ENCODE data around the gene NCKAP1. TPM values are rescaled to one million over a fixed set of nuclear protein-coding genes. Genes with fewer than 3 reads are reported as not detected.
"Not testable (repeated sequence)": the region's sequence is repeated elsewhere in the genome, so short reads cannot be mapped to it uniquely, and the experiment has no call there.

The NCKAP1 gene
- total RNA-seq, 1 experiment from 2014 or later = 162 TPM

DNA sequence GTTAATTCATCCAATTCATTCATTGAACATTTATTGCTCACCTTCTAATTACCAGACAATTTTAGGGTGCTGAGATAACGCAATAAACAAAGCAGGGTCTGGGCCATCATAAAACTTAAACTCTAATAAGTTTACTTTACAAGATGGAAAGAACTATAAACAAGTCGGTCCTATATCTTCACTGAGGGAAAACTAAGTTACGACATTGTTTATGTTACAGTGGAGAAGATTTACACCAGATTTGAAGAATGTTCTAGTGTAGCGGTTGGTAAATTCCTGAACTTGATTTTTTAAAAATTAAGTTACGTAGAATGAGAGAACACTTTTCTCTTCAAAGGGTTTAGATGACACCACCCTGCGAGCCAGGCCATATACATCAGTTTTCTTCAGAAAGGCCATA lies 151.2 kb downstream of the NCKAP1 start:
- Mint-ChIP-seq H3K4me1 (ENCODE audit: low read depth, unreplicated experiment) (peaks cover 22% of the 10 kb centered on the region), H3K4me3 (ENCODE audit: unreplicated experiment) (no peak overlapping the region), H3K27me3 (ENCODE audit: insufficient read depth, unreplicated experiment) (no peaks in the 10 kb centered on the region), H3K27ac (ENCODE audit: unreplicated experiment) (no peak overlapping the region), H3K36me3 (ENCODE audit: insufficient read depth, unreplicated experiment) (no peaks in the 10 kb centered on the region), H3K9me3 (ENCODE audit: unreplicated experiment) (no peaks in the 10 kb centered on the region)
- no peak overlapping the region for H3K4me3 ChIP-seq (ENCODE audit: low read depth, low read length)
- intact Hi-C loops (cut with micrococcal nuclease; ENCODE audit: unreplicated experiment) = no loop called here
- no peaks in the 10 kb centered on the region for H3K36me3 ChIP-seq (ENCODE audit: control insufficient read depth, insufficient read depth, low read length)
- TF ChIP-seq, protein P1, sequence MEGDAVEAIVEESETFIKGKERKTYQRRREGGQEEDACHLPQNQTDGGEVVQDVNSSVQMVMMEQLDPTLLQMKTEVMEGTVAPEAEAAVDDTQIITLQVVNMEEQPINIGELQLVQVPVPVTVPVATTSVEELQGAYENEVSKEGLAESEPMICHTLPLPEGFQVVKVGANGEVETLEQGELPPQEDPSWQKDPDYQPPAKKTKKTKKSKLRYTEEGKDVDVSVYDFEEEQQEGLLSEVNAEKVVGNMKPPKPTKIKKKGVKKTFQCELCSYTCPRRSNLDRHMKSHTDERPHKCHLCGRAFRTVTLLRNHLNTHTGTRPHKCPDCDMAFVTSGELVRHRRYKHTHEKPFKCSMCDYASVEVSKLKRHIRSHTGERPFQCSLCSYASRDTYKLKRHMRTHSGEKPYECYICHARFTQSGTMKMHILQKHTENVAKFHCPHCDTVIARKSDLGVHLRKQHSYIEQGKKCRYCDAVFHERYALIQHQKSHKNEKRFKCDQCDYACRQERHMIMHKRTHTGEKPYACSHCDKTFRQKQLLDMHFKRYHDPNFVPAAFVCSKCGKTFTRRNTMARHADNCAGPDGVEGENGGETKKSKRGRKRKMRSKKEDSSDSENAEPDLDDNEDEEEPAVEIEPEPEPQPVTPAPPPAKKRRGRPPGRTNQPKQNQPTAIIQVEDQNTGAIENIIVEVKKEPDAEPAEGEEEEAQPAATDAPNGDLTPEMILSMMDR (IDR thresholded peaks at IDR 0.05; ENCODE audit: insufficient read depth in 1 of 2, low read depth in 1 of 2, low read length in 1 of 2, severe bottlenecking in 1 of 2, unreplicated experiment in 1 of 2) = no peak
- no peak for DNase-seq
- POLR2A ChIA-PET = no interaction called here
- no peaks in the 10 kb centered on the region for H3K27me3 ChIP-seq (replicated peaks; ENCODE audit: control insufficient read depth, insufficient read depth, low read length)
- no peaks in the 10 kb centered on the region for H3K9me3 ChIP-seq
- BruUV-seq (replicated peaks) = no TSS peak
- H3K4me1 ChIP-seq = peaks cover 21% of the 10 kb centered on the region
- CTCF ChIA-PET = no interaction called here

DNA sequence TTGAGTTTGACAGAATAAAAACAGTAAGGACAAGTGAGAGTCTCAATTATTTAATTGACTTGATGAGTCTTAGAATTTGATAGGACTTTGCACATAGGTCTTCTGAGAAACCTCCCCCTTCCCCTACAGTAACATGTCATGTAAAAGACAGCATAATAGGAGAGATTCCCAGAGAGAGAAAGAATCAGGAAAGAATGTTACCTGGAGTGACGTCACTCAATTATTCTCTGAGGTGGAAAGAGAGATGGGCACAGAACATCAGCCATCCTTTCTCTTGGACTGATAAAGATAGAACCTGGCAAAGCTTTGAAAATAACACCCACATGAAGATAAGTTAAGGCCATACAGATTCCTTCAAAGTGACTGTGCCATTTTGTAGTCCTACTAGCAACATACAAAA lies 152.5 kb downstream of the NCKAP1 start:
- CTCF ChIA-PET = no interaction called here
- intact Hi-C loops (cut with micrococcal nuclease; ENCODE audit: unreplicated experiment) = no loop called here
- Mint-ChIP-seq H3K4me3 (ENCODE audit: unreplicated experiment) (no peak overlapping the region), H3K27me3 (ENCODE audit: insufficient read depth, unreplicated experiment) (no peaks in the 10 kb centered on the region), H3K4me1 (ENCODE audit: low read depth, unreplicated experiment) (peaks cover 11% of the 10 kb centered on the region), H3K9me3 (ENCODE audit: unreplicated experiment) (no peaks in the 10 kb centered on the region), H3K36me3 (ENCODE audit: insufficient read depth, unreplicated experiment) (no peaks in the 10 kb centered on the region), H3K27ac (ENCODE audit: unreplicated experiment) (no peak overlapping the region)
- no peak for DNase-seq
- no peak overlapping the region for H3K4me3 ChIP-seq (ENCODE audit: low read depth, low read length)
- H3K36me3 ChIP-seq (ENCODE audit: control insufficient read depth, insufficient read depth, low read length) = no peaks in the 10 kb centered on the region
- no peaks in the 10 kb centered on the region for H3K9me3 ChIP-seq
- TF ChIP-seq, protein P1 (IDR thresholded peaks at IDR 0.05; ENCODE audit: insufficient read depth in 1 of 2, low read depth in 1 of 2, low read length in 1 of 2, severe bottlenecking in 1 of 2, unreplicated experiment in 1 of 2) = no peak
- peaks cover 8% of the 10 kb centered on the region for H3K4me1 ChIP-seq
- POLR2A ChIA-PET = no interaction called here
- H3K27me3 ChIP-seq (replicated peaks; ENCODE audit: control insufficient read depth, insufficient read depth, low read length) = no peaks in the 10 kb centered on the region
- no TSS peak for BruUV-seq (replicated peaks)

DNA sequence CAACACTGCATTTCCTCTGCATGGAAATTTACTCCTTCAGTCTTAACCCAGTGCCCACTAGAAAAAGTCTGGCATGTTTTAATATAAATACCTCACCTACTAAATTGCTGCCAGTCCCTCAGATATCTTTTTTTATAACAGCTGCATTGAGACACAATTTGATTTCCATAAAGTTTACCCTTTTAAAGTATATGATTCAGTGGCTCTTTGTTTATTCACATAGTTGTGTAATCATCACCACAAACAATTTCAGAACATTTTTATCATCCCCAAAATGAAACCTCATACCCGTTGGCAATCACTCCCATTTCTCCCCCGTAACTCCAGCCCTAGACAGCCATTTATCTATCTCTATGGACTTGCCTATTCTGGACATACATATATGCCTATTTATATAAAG lies 154.8 kb downstream of the NCKAP1 start:
- H3K36me3 Mint-ChIP-seq (ENCODE audit: insufficient read depth, unreplicated experiment) = no peaks in the 10 kb centered on the region
- no peak overlapping the region for H3K27ac Mint-ChIP-seq (ENCODE audit: unreplicated experiment)
- CTCF ChIA-PET = interaction anchor here (0.6 kb wide), 1 partner anchor 172 kb away, joined by 4 read pairs; no protein-coding TSS in a partner anchor
- Histone ChIP-seq H3K36me3 (ENCODE audit: control insufficient read depth, insufficient read depth, low read length) (no peaks in the 10 kb centered on the region), H3K9me3 (no peaks in the 10 kb centered on the region), H3K4me3 (ENCODE audit: low read depth, low read length) (no peak overlapping the region), H3K27me3 (replicated peaks; ENCODE audit: control insufficient read depth, insufficient read depth, low read length) (no peaks in the 10 kb centered on the region), H3K4me1 (no peaks in the 10 kb centered on the region)
- POLR2A ChIA-PET = no interaction called here
- DNase-seq = no peak
- no peaks in the 10 kb centered on the region for H3K4me1 Mint-ChIP-seq (ENCODE audit: low read depth, unreplicated experiment)
- intact Hi-C loops (cut with micrococcal nuclease; ENCODE audit: unreplicated experiment) = no loop called here
- H3K9me3 Mint-ChIP-seq (ENCODE audit: unreplicated experiment) = peaks cover 12% of the 10 kb centered on the region
- TF ChIP-seq, protein P1 (IDR thresholded peaks at IDR 0.05; ENCODE audit: insufficient read depth in 1 of 2, low read depth in 1 of 2, low read length in 1 of 2, severe bottlenecking in 1 of 2, unreplicated experiment in 1 of 2) = no peak
- H3K27me3 Mint-ChIP-seq (ENCODE audit: insufficient read depth, unreplicated experiment) = no peaks in the 10 kb centered on the region
- no TSS peak for BruUV-seq (replicated peaks)
- H3K4me3 Mint-ChIP-seq (ENCODE audit: unreplicated experiment) = no peak overlapping the region

DNA sequence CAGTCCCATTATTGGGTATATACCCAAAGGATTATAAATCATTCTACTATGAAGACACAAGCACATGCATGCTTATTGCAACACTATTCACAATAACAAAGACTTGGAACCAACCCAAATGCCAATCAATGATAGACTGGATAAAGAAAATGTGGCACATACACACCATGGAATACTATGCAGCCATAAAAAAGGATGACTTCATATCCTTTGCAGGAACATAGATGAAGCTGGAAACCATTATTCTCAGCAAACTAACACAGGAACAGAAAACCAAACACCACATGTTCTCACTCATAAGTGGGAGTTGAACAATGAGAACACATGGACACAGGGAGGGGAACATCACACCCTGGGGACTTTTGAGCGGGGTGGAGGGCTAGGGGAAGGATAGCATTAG lies 158.2 kb downstream of the NCKAP1 start:
- BruUV-seq (replicated peaks); H3K36me3 Mint-ChIP-seq (ENCODE audit: insufficient read depth, unreplicated experiment); H3K9me3 ChIP-seq; H3K4me3 ChIP-seq (ENCODE audit: low read depth, low read length); POLR2A ChIA-PET; H3K4me1 ChIP-seq; H3K4me3 Mint-ChIP-seq (ENCODE audit: unreplicated experiment); DNase-seq; CTCF ChIA-PET; H3K27me3 ChIP-seq (replicated peaks; ENCODE audit: control insufficient read depth, insufficient read depth, low read length); intact Hi-C loops (cut with micrococcal nuclease; ENCODE audit: unreplicated experiment); H3K4me1 Mint-ChIP-seq (ENCODE audit: low read depth, unreplicated experiment); H3K27ac Mint-ChIP-seq (ENCODE audit: unreplicated experiment); H3K27me3 Mint-ChIP-seq (ENCODE audit: insufficient read depth, unreplicated experiment); H3K36me3 ChIP-seq (ENCODE audit: control insufficient read depth, insufficient read depth, low read length): not testable (repeated sequence)
- peaks cover 22% of the 10 kb centered on the region for H3K9me3 Mint-ChIP-seq (ENCODE audit: unreplicated experiment)

DNA sequence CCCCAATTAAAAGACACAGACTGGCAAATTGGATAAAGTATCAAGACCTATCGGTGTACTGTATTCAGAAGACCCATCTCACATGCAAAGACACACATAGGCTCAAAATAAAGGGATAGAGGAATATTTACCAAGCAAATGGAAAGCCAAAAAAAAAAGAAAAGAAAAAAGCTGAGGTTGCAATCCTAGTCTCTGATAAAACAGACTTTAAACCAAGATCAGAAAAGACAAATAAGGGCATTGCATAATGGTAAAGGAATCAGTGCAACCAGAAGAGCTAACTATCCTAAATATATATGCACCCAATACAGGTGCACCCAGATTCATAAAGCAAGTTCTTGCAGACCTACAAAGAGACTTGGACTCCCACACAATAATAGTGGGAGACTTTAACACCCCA lies 161.6 kb downstream of the NCKAP1 start:
- H3K27me3 ChIP-seq (replicated peaks; ENCODE audit: control insufficient read depth, insufficient read depth, low read length); H3K27ac Mint-ChIP-seq (ENCODE audit: unreplicated experiment); H3K27me3 Mint-ChIP-seq (ENCODE audit: insufficient read depth, unreplicated experiment); DNase-seq; POLR2A ChIA-PET; H3K4me3 ChIP-seq (ENCODE audit: low read depth, low read length); H3K4me1 ChIP-seq; H3K36me3 Mint-ChIP-seq (ENCODE audit: insufficient read depth, unreplicated experiment); H3K9me3 ChIP-seq; intact Hi-C loops (cut with micrococcal nuclease; ENCODE audit: unreplicated experiment); H3K4me1 Mint-ChIP-seq (ENCODE audit: low read depth, unreplicated experiment); BruUV-seq (replicated peaks); CTCF ChIA-PET; H3K36me3 ChIP-seq (ENCODE audit: control insufficient read depth, insufficient read depth, low read length); H3K4me3 Mint-ChIP-seq (ENCODE audit: unreplicated experiment): not testable (repeated sequence)
- peaks cover 22% of the 10 kb centered on the region for H3K9me3 Mint-ChIP-seq (ENCODE audit: unreplicated experiment)

Measured in Caco-2 (cell line).